Uterus (tissue), 4 donors: ENCODE data around the gene PIGK. TPM values are rescaled to one million over a fixed set of nuclear protein-coding genes. Genes with fewer than 3 reads are reported as not detected.

Experiments used
- DNase-seq, 2 donors: peaks; one replicate each; pipeline ENCODE4 v3.0.0-alpha.2; 2019 to 2020
- H3K27ac ChIP-seq, 2 donors: fragments of 200-600 bp; sonication (generic); 1 replicate in 1 of 2; 2 replicates in 1 of 2; pipeline ENCODE4 v1.5.1; 2016 to 2018
- H3K27me3 ChIP-seq, 2 donors: fragments of 200-600 bp; sonication (generic); one replicate each; pipeline ENCODE4 v1.5.1; 2018 to 2019; ENCODE audit warnings: control low read depth in 1 of 2
- H3K36me3 ChIP-seq, 2 donors: fragments of 200-600 bp; sonication (generic); one replicate each; pipeline ENCODE4 v1.5.1; 2019; ENCODE audit warnings: control low read depth in 1 of 2
- H3K4me1 ChIP-seq, 2 donors: fragments of 200-600 bp; sonication (generic); one replicate each; pipeline ENCODE4 v1.5.1; 2018 to 2019; ENCODE audit warnings: control low read depth in 1 of 2
- H3K4me3 ChIP-seq, 2 donors: fragments of 200-600 bp; sonication (generic); 1 replicate in 1 of 2; 2 replicates in 1 of 2; pipeline ENCODE4 v1.5.1; 2018 to 2019; ENCODE audit warnings: mild to moderate bottlenecking in 1 of 2
- H3K9me3 ChIP-seq, 2 donors: fragments of 200-600 bp; sonication (generic); one replicate each; pipeline ENCODE4 v1.5.1; 2019; ENCODE audit warnings: control low read depth in 1 of 2
- POLR2A ChIP-seq, 2 donors: fragments of 450-650 bp; IDR thresholded peaks; one replicate each; pipeline ENCODE4 v1.6.1; 2016; ENCODE audit warnings: antibody characterized with exemption in 2 of 2, mild to moderate bottlenecking in 1 of 2, moderate library complexity in 1 of 2
- intact Hi-C: fragments of 100-400 bp; cut with DNase I; formaldehyde crosslinking; loops from one replicate; pipeline ENCODE4 v1.15.1; 2023; ENCODE audit warnings: low total_unique reads
- total RNA-seq, 4 donors: library from RNA; depleted of rRNA in 3 of 4; stranded (reverse); fragments of >200 nt in 3 of 4; gene quantifications; one replicate each; pipeline versions ENCODE4 v1.1.0 to v1.2.4, GENCODE V29; 2014 to 2023
- TF ChIP-seq, protein P1 (sequence below), 4 experiments: fragments of 200-600 bp in 2 of 4; fragments of 450-650 bp in 2 of 4; sonication (generic) in 2 of 4; IDR thresholded peaks; one replicate each; pipeline ENCODE4 v1.5.1; 2016 to 2019; ENCODE audit warnings: antibody characterized with exemption in 4 of 4, mild to moderate bottlenecking in 2 of 4, moderate library complexity in 1 of 4
- donor health status: DM: yes; HTN: yes; CAD: no.

The PIGK gene
- total RNA-seq, 4 donors from 2014 or later = 11.5 to 38.6 (median 32.6) TPM

DNA sequence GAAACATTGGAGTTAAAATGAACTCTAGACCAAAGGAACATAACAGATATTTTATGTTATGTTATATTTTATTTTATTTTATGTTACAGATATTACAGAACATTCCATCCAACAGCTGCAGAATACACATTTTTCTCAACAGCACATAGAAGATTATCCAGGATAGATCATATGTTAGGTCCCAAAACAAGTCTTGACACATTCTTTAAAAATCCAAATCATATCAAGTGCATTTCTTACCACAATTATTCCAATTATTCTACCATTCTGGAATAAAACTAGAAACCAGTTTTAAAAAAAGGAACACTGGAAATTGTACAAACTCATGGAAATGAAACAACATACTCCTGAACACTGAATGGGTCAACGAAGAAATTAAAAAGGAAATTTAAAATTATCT lies 30.9 kb upstream of the PIGK start:
- peaks cover 0 to 13% of the 10 kb centered on the region in 2 donors for H3K9me3 ChIP-seq
- DNase-seq = no peak
- H3K4me3 ChIP-seq = no peak overlapping the region
- no peaks in the 10 kb centered on the region for H3K4me1 ChIP-seq
- TF ChIP-seq, protein P1, sequence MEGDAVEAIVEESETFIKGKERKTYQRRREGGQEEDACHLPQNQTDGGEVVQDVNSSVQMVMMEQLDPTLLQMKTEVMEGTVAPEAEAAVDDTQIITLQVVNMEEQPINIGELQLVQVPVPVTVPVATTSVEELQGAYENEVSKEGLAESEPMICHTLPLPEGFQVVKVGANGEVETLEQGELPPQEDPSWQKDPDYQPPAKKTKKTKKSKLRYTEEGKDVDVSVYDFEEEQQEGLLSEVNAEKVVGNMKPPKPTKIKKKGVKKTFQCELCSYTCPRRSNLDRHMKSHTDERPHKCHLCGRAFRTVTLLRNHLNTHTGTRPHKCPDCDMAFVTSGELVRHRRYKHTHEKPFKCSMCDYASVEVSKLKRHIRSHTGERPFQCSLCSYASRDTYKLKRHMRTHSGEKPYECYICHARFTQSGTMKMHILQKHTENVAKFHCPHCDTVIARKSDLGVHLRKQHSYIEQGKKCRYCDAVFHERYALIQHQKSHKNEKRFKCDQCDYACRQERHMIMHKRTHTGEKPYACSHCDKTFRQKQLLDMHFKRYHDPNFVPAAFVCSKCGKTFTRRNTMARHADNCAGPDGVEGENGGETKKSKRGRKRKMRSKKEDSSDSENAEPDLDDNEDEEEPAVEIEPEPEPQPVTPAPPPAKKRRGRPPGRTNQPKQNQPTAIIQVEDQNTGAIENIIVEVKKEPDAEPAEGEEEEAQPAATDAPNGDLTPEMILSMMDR (IDR thresholded peaks at IDR 0.05) = no peak
- TF ChIP-seq POLR2A (IDR thresholded peaks at IDR 0.05) = no peak
- H3K27me3 ChIP-seq = no peaks in the 10 kb centered on the region
- no peak overlapping the region for H3K27ac ChIP-seq
- intact Hi-C loops = no loop called here
- H3K36me3 ChIP-seq = no peaks in the 10 kb centered on the region

- no peaks in the 10 kb centered on the region for H3K27me3 ChIP-seq
- intact Hi-C loops = no loop called here
- TF ChIP-seq POLR2A (IDR thresholded peaks at IDR 0.05) = no peak
- TF ChIP-seq, protein P1 (IDR thresholded peaks at IDR 0.05) = no peak
- no peaks in the 10 kb centered on the region for H3K36me3 ChIP-seq
- no peaks in the 10 kb centered on the region for H3K4me1 ChIP-seq
- peaks cover 0 to 7% of the 10 kb centered on the region in 2 donors for H3K9me3 ChIP-seq
- DNase-seq = no peak
- no peak overlapping the region for H3K27ac ChIP-seq
- H3K4me3 ChIP-seq = no peak overlapping the region
Measured at GRCh38 chr1:77245830-77246229, 26.6 kb upstream of the PIGK start.

DNA sequence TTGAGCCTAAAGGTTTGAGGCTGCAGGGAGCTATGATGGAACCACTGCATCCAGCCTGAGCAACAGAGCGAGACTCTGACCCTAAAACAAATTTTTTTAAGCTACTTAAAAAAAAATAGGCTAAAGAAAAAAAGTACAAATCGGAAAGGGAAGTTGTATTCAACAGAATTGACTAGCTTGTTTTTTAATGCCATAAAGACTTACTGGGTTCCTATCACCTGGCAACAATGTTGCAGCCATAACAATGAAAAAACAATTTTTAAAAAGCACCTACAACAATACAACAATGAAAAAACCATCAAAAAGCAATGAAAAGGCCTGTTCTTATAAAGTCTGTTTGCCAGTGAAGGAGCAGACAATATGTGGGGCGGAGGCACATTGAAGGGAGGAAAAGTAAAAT lies 20.1 kb upstream of the PIGK start:
- TF ChIP-seq POLR2A (IDR thresholded peaks at IDR 0.05) = no peak
- TF ChIP-seq, protein P1 (IDR thresholded peaks at IDR 0.05) = no peak
- Histone ChIP-seq H3K27me3 (no peaks in the 10 kb centered on the region), H3K4me3 (no peak overlapping the region), H3K9me3 (no peaks in the 10 kb centered on the region), H3K4me1 (no peaks in the 10 kb centered on the region), H3K36me3 (no peaks in the 10 kb centered on the region), H3K27ac (no peak overlapping the region)
- intact Hi-C loops = no loop called here
- no peak for DNase-seq

DNA sequence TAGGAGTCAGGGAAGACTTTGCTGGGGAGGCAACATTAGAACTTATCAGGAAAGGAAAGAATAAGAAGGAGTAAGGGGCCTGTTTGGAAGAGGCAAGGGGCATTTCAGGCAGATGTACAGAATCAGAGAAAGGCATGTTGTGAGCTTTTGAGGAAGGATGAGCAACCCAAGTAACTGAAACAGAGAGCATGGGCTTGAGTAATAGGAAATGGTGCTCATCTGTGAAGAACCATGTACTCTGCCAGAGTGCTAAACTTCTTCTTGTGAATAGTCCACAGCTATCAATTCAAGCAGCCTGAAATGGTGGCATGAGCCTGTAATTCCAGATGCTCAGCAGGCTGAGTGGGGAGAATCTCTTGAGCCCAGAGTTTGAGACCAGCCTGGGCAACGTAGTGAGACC lies 19.2 kb upstream of the PIGK start:
- H3K27ac ChIP-seq = no peak overlapping the region
- TF ChIP-seq, protein P1 (IDR thresholded peaks at IDR 0.05) = no peak
- TF ChIP-seq POLR2A (IDR thresholded peaks at IDR 0.05) = no peak
- H3K4me1 ChIP-seq = no peaks in the 10 kb centered on the region
- no peaks in the 10 kb centered on the region for H3K36me3 ChIP-seq
- intact Hi-C loops = no loop called here
- no peaks in the 10 kb centered on the region for H3K9me3 ChIP-seq
- DNase-seq = no peak
- no peaks in the 10 kb centered on the region for H3K27me3 ChIP-seq
- no peak overlapping the region for H3K4me3 ChIP-seq

GRCh38 chr1:77234943-77235342 lies 15.7 kb upstream of the PIGK start:
- intact Hi-C loops = no loop called here
- DNase-seq = no peak

More at GRCh38 chr1:77234943-77235342, 15.7 kb upstream of the PIGK start:
- Histone ChIP-seq H3K4me1 (no peaks in the 10 kb centered on the region), H3K9me3 (no peaks in the 10 kb centered on the region), H3K36me3 (no peaks in the 10 kb centered on the region), H3K4me3 (no peak overlapping the region), H3K27ac (no peak overlapping the region), H3K27me3 (no peaks in the 10 kb centered on the region)
- TF ChIP-seq, protein P1 (IDR thresholded peaks at IDR 0.05) = no peak
- TF ChIP-seq POLR2A (IDR thresholded peaks at IDR 0.05) = no peak
